Frontal cortex (tissue), 4 donors: ENCODE results near the gene GALNT17. TPM values are rescaled to one million over a fixed set of nuclear protein-coding genes. Genes with fewer than 3 reads are reported as not detected.
"Not testable (repeated sequence)": the region's sequence is repeated elsewhere in the genome, so short reads cannot be mapped to it uniquely, and the experiment has no call there.

Experiments
- DNase-seq, 2 donors: peaks; one replicate each; pipeline ENCODE4 v3.0.0; 2012; ENCODE audit warnings: low spot score in 2 of 2
- FAIRE-seq: peaks from 2 replicates; lab custom pipeline; 2012; peaks lifted over from hg19 to GRCh38; lab: Jason Lieb, UNC
- total RNA-seq: library from RNA; depleted of rRNA; stranded (reverse); fragments of >200 nt; gene quantifications from one replicate; pipeline ENCODE4 v1.2.3, GENCODE V29; 2014
- donor health status: control.
- donor health status: control.
- donor health status: control.

GALNT17 gene
- total RNA-seq, 1 donor from 2014 or later = 26.5 TPM

- FAIRE-seq = no peak
- no peak for DNase-seq
These were observed 506.2 kb downstream of the GALNT17 start for GRCh38 chr7:71638108-71638507.

GRCh38 chr7:71639382-71640085 lies 507.6 kb downstream of the GALNT17 start:
- DNase-seq = no peak
- no peak for FAIRE-seq

GRCh38 chr7:71643031-71643430 lies 511.1 kb downstream of the GALNT17 start:
- FAIRE-seq, DNase-seq: not testable (repeated sequence)

GRCh38 chr7:71645836-71646235 lies 513.9 kb downstream of the GALNT17 start:
- DNase-seq (no peak), FAIRE-seq (no peak)

- DNase-seq (no peak), FAIRE-seq (no peak)
These were observed 517.9 kb downstream of the GALNT17 start for GRCh38 chr7:71649812-71650211.

GRCh38 chr7:71650653-71651337 lies 518.9 kb downstream of the GALNT17 start:
- DNase-seq = no peak
- FAIRE-seq = no peak

- no peak for FAIRE-seq
These were observed 520.6 kb downstream of the GALNT17 start for GRCh38 chr7:71652510-71652909.

GRCh38 chr7:71657386-71657785 lies 525.4 kb downstream of the GALNT17 start:
- DNase-seq = no peak
- FAIRE-seq = no peak

More at GRCh38 chr7:71652510-71652909, 520.6 kb downstream of the GALNT17 start:
- DNase-seq = no peak

GRCh38 chr7:71659622-71660021 lies 527.7 kb downstream of the GALNT17 start:
- no peak for FAIRE-seq
- no peak for DNase-seq

- DNase-seq (no peak), FAIRE-seq (no peak)
These were observed 529.8 kb downstream of the GALNT17 start for GRCh38 chr7:71661671-71662224.

GRCh38 chr7:71665716-71666115 lies 533.8 kb downstream of the GALNT17 start:
- FAIRE-seq (no peak), DNase-seq (no peak)

- no peak for FAIRE-seq
- no peak for DNase-seq
These were observed 536.6 kb downstream of the GALNT17 start for GRCh38 chr7:71668572-71668971.

GRCh38 chr7:71679480-71679879 lies 547.5 kb downstream of the GALNT17 start:
- no peak for DNase-seq
- no peak for FAIRE-seq

GRCh38 chr7:71682181-71682580 lies 550.2 kb downstream of the GALNT17 start:
- FAIRE-seq = no peak
- DNase-seq = no peak

GRCh38 chr7:71682841-71683781 lies 551.2 kb downstream of the GALNT17 start:
- DNase-seq (peak in 1 of 2 donors; percentile 18), FAIRE-seq (no peak)

- DNase-seq (no peak), FAIRE-seq (no peak)
These were observed 555.3 kb downstream of the GALNT17 start for GRCh38 chr7:71687286-71687685.

- DNase-seq = no peak
- no peak for FAIRE-seq
These were observed 556.1 kb downstream of the GALNT17 start for GRCh38 chr7:71687831-71688599.

- FAIRE-seq = no peak
- DNase-seq = no peak
These were observed 559.6 kb downstream of the GALNT17 start for GRCh38 chr7:71691538-71691937.

- DNase-seq (no peak), FAIRE-seq (no peak)
These were observed 562.7 kb downstream of the GALNT17 start for GRCh38 chr7:71694665-71695064.
